IMR-90 (cell line): Measurements from ENCODE around the gene PRKCE.

Experiments used
- CEBPB ChIP-seq: IDR thresholded peaks from 2 replicates; pipeline ENCODE4 v1.6.1; 2012; ENCODE audit warnings: low read depth, low read length, improper control_type of control experiment
- CHD1 ChIP-seq: IDR thresholded peaks from 2 replicates; pipeline ENCODE4 v1.6.1; 2012; ENCODE audit warnings: low read depth, low read length, improper control_type of control experiment
- FOS ChIP-seq: fragments of 150-350 bp; IDR thresholded peaks from 2 replicates; pipeline ENCODE4 v1.6.1; 2016; ENCODE audit warnings: low read depth, low read length
- MAFK ChIP-seq: IDR thresholded peaks from 2 replicates; pipeline ENCODE4 v1.6.1; 2012; ENCODE audit warnings: low read depth, low read length, improper control_type of control experiment
- MAZ ChIP-seq: IDR thresholded peaks from 2 replicates; pipeline ENCODE4 v1.6.1; 2012; ENCODE audit warnings: low read depth, mild to moderate bottlenecking, low read length, improper control_type of control experiment, moderate library complexity, borderline replicate concordance
- MXI1 ChIP-seq: IDR thresholded peaks from 2 replicates; pipeline ENCODE4 v1.6.1; 2012; ENCODE audit warnings: low read depth, mild to moderate bottlenecking, low read length, moderate library complexity, borderline replicate concordance
- NFE2L2 ChIP-seq: fragments of 150-350 bp; IDR thresholded peaks from 2 replicates; pipeline ENCODE4 v1.6.1; 2016; ENCODE audit warnings: low read depth, mild to moderate bottlenecking, low read length
- POLR2A ChIP-seq: IDR thresholded peaks from 2 replicates; pipeline ENCODE4 v1.6.1; 2012; ENCODE audit warnings: mild to moderate bottlenecking, low read depth, low read length
- RAD21 ChIP-seq: IDR thresholded peaks from 2 replicates; pipeline ENCODE4 v1.6.1; 2012; ENCODE audit warnings: low read length, improper control_type of control experiment
- SMC3 ChIP-seq: fragments of 150-350 bp; IDR thresholded peaks from 2 replicates; pipeline ENCODE4 v1.6.1; 2016; ENCODE audit warnings: low read depth, mild to moderate bottlenecking, antibody characterized with exemption, low read length, moderate library complexity
- TF ChIP-seq, protein P1 (sequence below): conservative IDR thresholded peaks from 2 replicates; pipeline ENCODE4 v1.5.1; 2012; ENCODE audit warnings: mild to moderate bottlenecking, low read depth, low read length, improper control_type of control experiment
- TF ChIP-seq, protein P2 (sequence below): fragments of 150-350 bp; IDR thresholded peaks from 2 replicates; pipeline ENCODE4 v1.6.1; 2017; ENCODE audit warnings: mild to moderate bottlenecking, antibody characterized with exemption, low read length, low read depth

DNA sequence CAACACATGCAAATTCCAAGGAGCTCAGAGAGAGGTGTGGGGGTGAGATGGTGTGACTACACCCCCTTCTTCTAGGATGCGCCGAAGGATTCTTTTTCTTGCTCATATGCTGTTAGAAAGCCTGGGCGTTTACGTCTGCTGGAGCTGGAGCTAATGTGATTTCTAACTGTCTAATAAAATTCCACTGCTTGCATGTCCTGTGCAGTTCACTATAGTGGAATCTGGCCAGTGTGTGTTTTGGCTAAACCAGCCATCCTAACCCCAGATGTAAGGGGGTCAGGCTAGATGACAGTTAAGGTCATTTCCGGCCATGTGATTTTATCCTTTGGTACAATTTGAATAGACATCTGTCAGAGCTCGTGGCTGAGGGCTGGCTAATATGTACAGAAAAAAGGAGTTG is 194.1 kb downstream of the PRKCE start:
- TF ChIP-seq, protein P1, sequence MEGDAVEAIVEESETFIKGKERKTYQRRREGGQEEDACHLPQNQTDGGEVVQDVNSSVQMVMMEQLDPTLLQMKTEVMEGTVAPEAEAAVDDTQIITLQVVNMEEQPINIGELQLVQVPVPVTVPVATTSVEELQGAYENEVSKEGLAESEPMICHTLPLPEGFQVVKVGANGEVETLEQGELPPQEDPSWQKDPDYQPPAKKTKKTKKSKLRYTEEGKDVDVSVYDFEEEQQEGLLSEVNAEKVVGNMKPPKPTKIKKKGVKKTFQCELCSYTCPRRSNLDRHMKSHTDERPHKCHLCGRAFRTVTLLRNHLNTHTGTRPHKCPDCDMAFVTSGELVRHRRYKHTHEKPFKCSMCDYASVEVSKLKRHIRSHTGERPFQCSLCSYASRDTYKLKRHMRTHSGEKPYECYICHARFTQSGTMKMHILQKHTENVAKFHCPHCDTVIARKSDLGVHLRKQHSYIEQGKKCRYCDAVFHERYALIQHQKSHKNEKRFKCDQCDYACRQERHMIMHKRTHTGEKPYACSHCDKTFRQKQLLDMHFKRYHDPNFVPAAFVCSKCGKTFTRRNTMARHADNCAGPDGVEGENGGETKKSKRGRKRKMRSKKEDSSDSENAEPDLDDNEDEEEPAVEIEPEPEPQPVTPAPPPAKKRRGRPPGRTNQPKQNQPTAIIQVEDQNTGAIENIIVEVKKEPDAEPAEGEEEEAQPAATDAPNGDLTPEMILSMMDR = no peak
- TF ChIP-seq POLR2A = no peak
- TF ChIP-seq SMC3 = no peak
- TF ChIP-seq, protein P2, sequence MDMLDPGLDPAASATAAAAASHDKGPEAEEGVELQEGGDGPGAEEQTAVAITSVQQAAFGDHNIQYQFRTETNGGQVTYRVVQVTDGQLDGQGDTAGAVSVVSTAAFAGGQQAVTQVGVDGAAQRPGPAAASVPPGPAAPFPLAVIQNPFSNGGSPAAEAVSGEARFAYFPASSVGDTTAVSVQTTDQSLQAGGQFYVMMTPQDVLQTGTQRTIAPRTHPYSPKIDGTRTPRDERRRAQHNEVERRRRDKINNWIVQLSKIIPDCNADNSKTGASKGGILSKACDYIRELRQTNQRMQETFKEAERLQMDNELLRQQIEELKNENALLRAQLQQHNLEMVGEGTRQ = no peak
- no peak for TF ChIP-seq MXI1
- TF ChIP-seq NFE2L2 = no peak
- no peak for TF ChIP-seq FOS
- TF ChIP-seq CEBPB = no peak
- TF ChIP-seq MAZ = no peak
- TF ChIP-seq MAFK = no peak
- no peak for TF ChIP-seq RAD21
- TF ChIP-seq CHD1 = no peak
